K562 (cell line): ENCODE data around the gene VEZF1.

Experiments used
- ELF1 ChIP-seq: fragments of 200-800 bp; sonication (Bioruptor generic); IDR thresholded peaks from 2 replicates; pipeline ENCODE4 v1.6.1; 2016; ENCODE audit warnings: missing genetic modification characterization, missing compliant biosample characterization
- EP300 ChIP-seq: IDR thresholded peaks from 2 replicates; pipeline ENCODE4 v1.6.1; 2012; ENCODE audit warnings: low read length, improper control_type of control experiment
- GATAD2B ChIP-seq: fragments of 450-650 bp; IDR thresholded peaks from 2 replicates; pipeline ENCODE4 v1.6.1; 2017; ENCODE audit warnings: mild to moderate bottlenecking, borderline replicate concordance
- KAT8 ChIP-seq: fragments of 450-650 bp; IDR thresholded peaks from 2 replicates; pipeline ENCODE4 v1.6.1; 2016; ENCODE audit warnings: low read depth, mild to moderate bottlenecking
- MLLT1 ChIP-seq, 2 experiments: fragments of 450-650 bp; IDR thresholded peaks; 2 replicates each; pipeline ENCODE4 v1.6.1; 2016
- MYNN ChIP-seq, 2 experiments: sonication (generic); formaldehyde crosslinking in 1 of 2; IDR thresholded peaks; 2 replicates each; pipeline versions ENCODE4 v1.5.0 to v1.6.1; 2016 to 2020; ENCODE audit warnings: antibody characterized with exemption in 1 of 2, missing genetic modification reagents in 1 of 2
- POLR2A ChIP-seq: fragments of 450-650 bp; conservative IDR thresholded peaks from 2 replicates; pipeline ENCODE4 v1.6.1; 2016
- POLR2AphosphoS5 ChIP-seq: IDR thresholded peaks from 2 replicates; pipeline ENCODE4 v1.6.1; 2011; ENCODE audit warnings: mild to moderate bottlenecking, low read depth, low read length, moderate library complexity; ENCODE audit not compliant: control insufficient read depth, insufficient read depth
- RAD21 ChIP-seq, 2 experiments: fragments of 250-450 bp in 1 of 2; fragments of 450-650 bp in 1 of 2; sonication (Bioruptor Pico) in 1 of 2; formaldehyde crosslinking in 1 of 2; IDR thresholded peaks in 1 of 2; conservative IDR thresholded peaks in 1 of 2; 2 replicates each; pipeline versions ENCODE4 v1.4.0 to v1.8.0; 2020 to 2022; ENCODE audit warnings: mild to moderate bottlenecking in 2 of 2, moderate library complexity in 1 of 2
- RFX5 ChIP-seq: IDR thresholded peaks from 2 replicates; pipeline ENCODE4 v1.6.1; 2011; ENCODE audit warnings: low read depth, mild to moderate bottlenecking, improper control_type of control experiment, low read length
- TCF3 ChIP-seq: sonication (generic); formaldehyde crosslinking; IDR thresholded peaks from 2 replicates; pipeline ENCODE4 v1.4.0; 2020; ENCODE audit warnings: mild to moderate bottlenecking, missing genetic modification reagents
- TF ChIP-seq, protein P1 (sequence below): fragments of 450-650 bp; IDR thresholded peaks from 2 replicates; pipeline ENCODE4 v1.6.1; 2016; ENCODE audit warnings: mild to moderate bottlenecking
- TF ChIP-seq, protein P2 (sequence below), 3 experiments: IDR thresholded peaks in 2 of 3; conservative IDR thresholded peaks in 1 of 3; 2 replicates each; pipeline ENCODE4 v1.5.1; 2011 to 2012; ENCODE audit warnings: low read length in 3 of 3, mild to moderate bottlenecking in 3 of 3, control low read depth in 2 of 3, improper control_type of control experiment in 1 of 3, inconsistent platforms in 1 of 3, low read depth in 1 of 3, mixed read lengths in 1 of 3, moderate library complexity in 1 of 3; ENCODE audit not compliant: insufficient read depth in 2 of 3
- TF ChIP-seq, protein P3 (sequence below): sonication (generic); formaldehyde crosslinking; IDR thresholded peaks from 2 replicates; pipeline ENCODE4 v1.5.0; 2020; ENCODE audit warnings: missing genetic modification reagents

DNA sequence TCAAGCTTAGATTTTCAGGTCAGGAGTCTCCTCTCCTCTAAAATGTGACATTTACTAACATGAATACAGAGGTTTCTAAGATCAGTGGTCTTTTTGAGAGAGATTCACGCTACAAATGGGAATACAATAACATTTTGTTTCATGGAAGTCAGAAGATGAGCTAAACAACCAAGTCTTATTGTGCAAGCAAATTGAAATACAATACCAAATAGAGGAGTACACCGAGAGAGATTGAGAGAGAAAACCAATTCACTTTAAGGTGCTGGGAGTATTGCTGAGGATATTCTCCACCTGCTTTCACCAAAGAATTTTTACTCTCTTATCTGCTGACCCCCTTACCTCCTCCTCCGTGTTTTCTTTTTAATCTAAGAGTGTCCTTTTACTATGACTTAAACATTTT, 11.5 kb downstream of the VEZF1 start:
- no peak for TF ChIP-seq MYNN (IDR thresholded peaks at IDR 0.05)
- TF ChIP-seq MYNN (CRISPR knock-in tag; IDR thresholded peaks at IDR 0.05), result no peak
- no peak for TF ChIP-seq POLR2A
- TF ChIP-seq ELF1 (tag), result no peak
- TF ChIP-seq, protein P1, sequence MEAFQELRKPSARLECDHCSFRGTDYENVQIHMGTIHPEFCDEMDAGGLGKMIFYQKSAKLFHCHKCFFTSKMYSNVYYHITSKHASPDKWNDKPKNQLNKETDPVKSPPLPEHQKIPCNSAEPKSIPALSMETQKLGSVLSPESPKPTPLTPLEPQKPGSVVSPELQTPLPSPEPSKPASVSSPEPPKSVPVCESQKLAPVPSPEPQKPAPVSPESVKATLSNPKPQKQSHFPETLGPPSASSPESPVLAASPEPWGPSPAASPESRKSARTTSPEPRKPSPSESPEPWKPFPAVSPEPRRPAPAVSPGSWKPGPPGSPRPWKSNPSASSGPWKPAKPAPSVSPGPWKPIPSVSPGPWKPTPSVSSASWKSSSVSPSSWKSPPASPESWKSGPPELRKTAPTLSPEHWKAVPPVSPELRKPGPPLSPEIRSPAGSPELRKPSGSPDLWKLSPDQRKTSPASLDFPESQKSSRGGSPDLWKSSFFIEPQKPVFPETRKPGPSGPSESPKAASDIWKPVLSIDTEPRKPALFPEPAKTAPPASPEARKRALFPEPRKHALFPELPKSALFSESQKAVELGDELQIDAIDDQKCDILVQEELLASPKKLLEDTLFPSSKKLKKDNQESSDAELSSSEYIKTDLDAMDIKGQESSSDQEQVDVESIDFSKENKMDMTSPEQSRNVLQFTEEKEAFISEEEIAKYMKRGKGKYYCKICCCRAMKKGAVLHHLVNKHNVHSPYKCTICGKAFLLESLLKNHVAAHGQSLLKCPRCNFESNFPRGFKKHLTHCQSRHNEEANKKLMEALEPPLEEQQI, result no peak
- TF ChIP-seq KAT8, result no peak
- no peak for TF ChIP-seq GATAD2B
- no peak for TF ChIP-seq MLLT1 (IDR thresholded peaks at IDR 0.05)
- TF ChIP-seq TCF3 (CRISPR knock-in tag), result no peak
- TF ChIP-seq POLR2AphosphoS5, result no peak
- TF ChIP-seq RFX5, result no peak
- no peak for TF ChIP-seq RAD21 (CRISPR knock-in tag; conservative IDR thresholded peaks at IDR 0.05 in 1 of 2, IDR thresholded peaks at IDR 0.05 in 1 of 2)
- TF ChIP-seq, protein P2, sequence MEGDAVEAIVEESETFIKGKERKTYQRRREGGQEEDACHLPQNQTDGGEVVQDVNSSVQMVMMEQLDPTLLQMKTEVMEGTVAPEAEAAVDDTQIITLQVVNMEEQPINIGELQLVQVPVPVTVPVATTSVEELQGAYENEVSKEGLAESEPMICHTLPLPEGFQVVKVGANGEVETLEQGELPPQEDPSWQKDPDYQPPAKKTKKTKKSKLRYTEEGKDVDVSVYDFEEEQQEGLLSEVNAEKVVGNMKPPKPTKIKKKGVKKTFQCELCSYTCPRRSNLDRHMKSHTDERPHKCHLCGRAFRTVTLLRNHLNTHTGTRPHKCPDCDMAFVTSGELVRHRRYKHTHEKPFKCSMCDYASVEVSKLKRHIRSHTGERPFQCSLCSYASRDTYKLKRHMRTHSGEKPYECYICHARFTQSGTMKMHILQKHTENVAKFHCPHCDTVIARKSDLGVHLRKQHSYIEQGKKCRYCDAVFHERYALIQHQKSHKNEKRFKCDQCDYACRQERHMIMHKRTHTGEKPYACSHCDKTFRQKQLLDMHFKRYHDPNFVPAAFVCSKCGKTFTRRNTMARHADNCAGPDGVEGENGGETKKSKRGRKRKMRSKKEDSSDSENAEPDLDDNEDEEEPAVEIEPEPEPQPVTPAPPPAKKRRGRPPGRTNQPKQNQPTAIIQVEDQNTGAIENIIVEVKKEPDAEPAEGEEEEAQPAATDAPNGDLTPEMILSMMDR (IDR thresholded peaks at IDR 0.05 in 2 of 3, conservative IDR thresholded peaks at IDR 0.05 in 1 of 3; ENCODE audit: insufficient read depth in 2 of 3, low read depth in 1 of 3, low read length in 3 of 3), result no peak
- TF ChIP-seq, protein P3, sequence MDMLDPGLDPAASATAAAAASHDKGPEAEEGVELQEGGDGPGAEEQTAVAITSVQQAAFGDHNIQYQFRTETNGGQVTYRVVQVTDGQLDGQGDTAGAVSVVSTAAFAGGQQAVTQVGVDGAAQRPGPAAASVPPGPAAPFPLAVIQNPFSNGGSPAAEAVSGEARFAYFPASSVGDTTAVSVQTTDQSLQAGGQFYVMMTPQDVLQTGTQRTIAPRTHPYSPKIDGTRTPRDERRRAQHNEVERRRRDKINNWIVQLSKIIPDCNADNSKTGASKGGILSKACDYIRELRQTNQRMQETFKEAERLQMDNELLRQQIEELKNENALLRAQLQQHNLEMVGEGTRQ, result no peak
- TF ChIP-seq EP300, result no peak
